GM12891 (cell line): ENCODE results near the gene DCLK1.

Experiments
- POLR2A ChIP-seq: IDR thresholded peaks from 2 replicates; pipeline ENCODE4 v1.6.1; 2011; ENCODE audit warnings: low read depth, low read length, control low read depth
- POLR2AphosphoS5 ChIP-seq: IDR thresholded peaks from 2 replicates; pipeline ENCODE4 v1.6.1; 2011; ENCODE audit warnings: low read depth, low read length, control low read depth
- TAF1 ChIP-seq: IDR thresholded peaks from 2 replicates; pipeline ENCODE4 v1.6.1; 2011; ENCODE audit warnings: low read depth, low read length, control low read depth

DNA sequence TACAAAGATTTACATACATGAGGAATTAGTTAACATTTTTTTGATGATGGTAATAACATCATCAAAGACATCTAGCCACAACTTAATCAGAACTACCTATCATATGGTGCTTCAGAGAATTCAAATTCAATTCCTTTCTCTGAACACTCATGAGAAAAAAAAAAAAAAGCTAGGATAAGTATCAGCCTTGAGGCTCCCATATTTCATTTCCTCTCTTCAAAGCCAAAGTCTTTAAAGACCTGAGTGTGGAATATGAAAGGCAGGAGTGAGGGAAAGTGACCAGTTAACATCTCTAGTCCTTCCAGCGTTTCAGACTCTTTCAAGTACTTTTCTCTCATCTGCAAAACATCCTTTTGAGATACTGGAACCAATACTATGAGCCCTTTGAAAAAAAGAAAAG lies 137.5 kb downstream of the DCLK1 start:
- TF ChIP-seq POLR2AphosphoS5 (no peak), POLR2A (no peak), TAF1 (no peak)
